Posterior vena cava (tissue), 2 donors: ENCODE data around the gene KHDRBS1. TPM values are rescaled to one million over a fixed set of nuclear protein-coding genes. Genes with fewer than 3 reads are reported as not detected.
"Not testable (repeated sequence)": the region's sequence is repeated elsewhere in the genome, so short reads cannot be mapped to it uniquely, and the experiment has no call there.

Experiments
- DNase-seq: peaks from one replicate; pipeline ENCODE4 v3.0.0-alpha.2; 2020; ENCODE audit warnings: low spot score
- intact Hi-C, 2 donors: fragments of 100-400 bp; cut with DNase I; formaldehyde crosslinking; loops; one replicate each; pipeline versions ENCODE4 v1.14.1 to v1.14.2; 2022 to 2023
- long read RNA-seq, 2 donors: library from polyadenylated mRNA; unstranded; transcript quantifications; one replicate each; pipeline ENCODE4 v2.0.0, GENCODE V29; 2020 to 2021
- total RNA-seq, 2 donors: library from RNA; stranded (reverse); fragmentation: NEBNext Ultra II Directional; extraction: Animal tissue kit (Norgen Biotek cat#: 25700); gene quantifications; one replicate each; pipeline ENCODE4 v1.2.1, GENCODE V29; 2021
- donor health status: DM: yes; HTN: yes; CAD: no.
- donor health status: DM: yes; HTN: yes; CAD: no.

KHDRBS1 gene
- 10 to 100 TPM; 68.8 to 71.5 TPM for total RNA-seq
- long read RNA-seq, donor 1, transcript KHDRBS1-202 (9 exons, 2,757 nt): major isoform, 51 of 55 reads
- long read RNA-seq, donor 1, partial matches to known transcripts: 2 of 55 reads
- long read RNA-seq, donor 1, other reads (novel, unspliced or antisense): 2 of 55 reads
- long read RNA-seq, donor 2, partial matches to known transcripts: 10 of 12 reads
- long read RNA-seq, donor 2, other reads (novel, unspliced or antisense): 1 of 12 reads

GRCh38 chr1:32013386-32014198 lies at the start of gene KHDRBS1:
Gene KHDRBS1 (plus strand): TSS chr1:32013868. CDS start chr1:32013996, 128 bp downstream.
- peak; percentile 100 for DNase-seq
- intact Hi-C loops: no loop called here

DNA sequence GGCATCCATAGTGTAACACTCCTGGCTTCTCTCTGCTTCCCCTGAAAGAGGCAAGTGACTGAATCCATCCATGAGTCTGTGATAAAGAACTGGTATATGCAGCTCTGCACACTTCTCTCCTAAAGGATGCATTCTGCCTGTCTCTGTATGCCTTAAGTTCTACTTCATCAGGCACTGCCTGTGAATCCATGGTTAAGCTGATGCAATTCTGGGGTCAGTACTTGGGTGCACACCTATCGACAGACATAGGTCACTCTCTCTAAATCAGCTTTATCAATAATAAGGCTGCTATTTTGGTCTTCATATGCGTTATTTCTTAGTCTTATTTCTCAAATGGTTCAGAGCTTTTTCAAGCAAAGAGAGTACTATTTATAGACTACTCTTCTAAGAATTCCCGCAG lies 42.8 kb upstream of the KHDRBS1 start:
- intact Hi-C loops: no loop called here
- no peak for DNase-seq

DNA sequence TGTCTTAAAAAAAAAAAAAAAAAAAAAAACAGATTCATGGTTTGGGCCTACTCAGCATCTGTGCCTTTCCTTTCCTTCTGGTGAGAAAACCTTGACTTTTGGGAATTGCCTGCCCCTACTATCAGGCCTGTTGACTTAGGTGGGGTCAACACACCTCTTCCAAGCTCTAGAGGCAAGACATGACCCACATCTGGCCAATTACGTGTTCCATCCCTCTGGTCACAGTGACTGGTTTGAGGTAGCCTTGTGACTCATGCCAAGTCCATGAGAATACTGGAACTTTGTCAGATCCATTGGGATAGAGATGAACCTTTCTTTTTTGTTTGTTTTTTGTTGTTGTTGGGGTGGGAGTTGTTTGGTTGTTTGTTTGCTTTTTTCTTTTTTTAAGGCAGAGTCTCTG lies 37.3 kb upstream of the KHDRBS1 start:
- DNase-seq: no peak
- intact Hi-C loops: no loop called here

GRCh38 chr1:31977385-31978131 lies 36.1 kb upstream of the KHDRBS1 start:
- intact Hi-C loops: no loop called here
- peak; percentile 58 for DNase-seq

DNA sequence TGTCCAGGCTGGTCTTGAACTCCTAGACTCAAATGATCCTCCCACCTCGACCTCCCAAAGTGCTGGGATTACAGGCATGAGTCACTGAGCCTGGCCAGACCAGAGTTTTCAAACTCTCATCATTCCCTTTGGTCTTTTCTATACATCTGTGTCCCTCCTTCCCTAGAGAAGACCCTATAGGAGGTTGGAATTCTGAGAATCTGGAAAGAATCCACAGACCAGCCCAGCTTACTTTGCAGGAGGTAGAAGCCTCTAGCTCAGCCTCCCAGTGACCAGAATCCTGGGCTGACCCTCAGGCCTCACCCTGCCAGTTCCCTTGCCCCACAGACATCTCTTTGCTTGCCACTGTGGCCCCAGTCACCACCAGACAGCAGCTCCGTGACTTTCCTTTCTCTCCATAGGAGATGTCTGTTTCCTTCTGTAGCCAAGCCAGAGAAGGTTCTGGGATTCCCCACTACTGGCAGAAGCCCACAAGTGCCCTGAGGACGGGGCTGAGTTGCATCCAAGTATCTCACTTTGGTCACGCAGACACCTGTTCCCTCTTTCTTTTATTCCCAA lies 34.7 kb upstream of the KHDRBS1 start:
- intact Hi-C loops: no loop called here

DNA sequence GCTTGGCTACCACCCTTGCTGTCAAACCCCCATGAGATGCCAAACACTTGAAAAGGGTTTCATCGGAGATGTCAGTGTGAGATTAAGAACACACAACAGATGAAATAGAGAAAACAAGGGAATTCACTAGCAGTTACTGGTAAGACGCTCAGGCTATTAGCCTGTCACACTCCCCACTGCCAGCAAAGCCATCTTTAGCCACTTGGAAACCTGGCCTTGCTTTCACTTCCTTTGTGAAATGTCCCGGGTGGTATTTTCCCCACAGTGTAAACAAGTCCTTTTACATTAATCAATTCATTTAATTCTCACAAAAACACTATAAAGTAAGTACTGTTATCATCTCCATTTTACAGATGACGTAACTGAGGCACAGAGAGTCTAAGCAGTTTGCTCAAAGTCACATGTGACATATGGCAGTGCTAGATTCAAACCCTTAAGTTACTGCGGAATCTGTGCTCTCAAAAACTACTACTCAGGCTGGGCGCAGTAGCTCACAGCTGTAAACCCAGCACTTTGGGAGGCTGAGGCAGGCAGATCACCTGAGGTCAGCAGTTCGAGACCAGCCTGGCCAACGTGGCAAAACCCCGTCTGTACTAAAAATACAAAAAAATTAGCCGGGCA lies 32.7 kb upstream of the KHDRBS1 start:
- intact Hi-C loops: loop anchor here in 1 of 2 donors (10.0 kb wide), 1 partner anchor 84 kb away; no protein-coding TSS in a partner anchor

More for the DNA sequence above, 34.7 kb upstream of the KHDRBS1 start:
- DNase-seq: peak; percentile 24

DNA sequence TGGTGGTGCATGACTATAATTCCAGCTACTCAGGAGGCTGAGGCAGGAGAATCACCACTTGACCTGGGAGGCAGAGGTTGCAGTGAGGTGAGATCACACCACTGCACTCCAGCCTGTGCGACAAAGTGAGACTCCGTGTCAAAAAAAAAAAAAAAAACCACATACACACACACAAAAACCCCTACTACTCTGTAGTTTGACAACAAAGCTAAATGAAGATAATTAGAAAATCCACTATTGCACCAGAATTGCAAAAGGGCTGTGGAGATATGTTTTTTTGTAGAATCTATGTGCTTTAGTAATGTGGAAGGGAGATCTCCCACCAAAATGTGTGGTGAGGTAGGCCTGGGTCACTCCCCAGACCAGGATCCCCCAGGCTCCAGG lies 32.2 kb upstream of the KHDRBS1 start:
- intact Hi-C loops: loop anchor here in 1 of 2 donors (10.0 kb wide), 1 partner anchor 83 kb away; no protein-coding TSS in a partner anchor
- no peak for DNase-seq

More for the DNA sequence above, 32.7 kb upstream of the KHDRBS1 start:
- DNase-seq: peak; percentile 24

- intact Hi-C loops: loop anchor here in 1 of 2 donors (10.0 kb wide), 1 partner anchor 83 kb away; no protein-coding TSS in a partner anchor
- DNase-seq: no peak
Observed at GRCh38 chr1:31981972-31982371, 31.7 kb upstream of the KHDRBS1 start.

DNA sequence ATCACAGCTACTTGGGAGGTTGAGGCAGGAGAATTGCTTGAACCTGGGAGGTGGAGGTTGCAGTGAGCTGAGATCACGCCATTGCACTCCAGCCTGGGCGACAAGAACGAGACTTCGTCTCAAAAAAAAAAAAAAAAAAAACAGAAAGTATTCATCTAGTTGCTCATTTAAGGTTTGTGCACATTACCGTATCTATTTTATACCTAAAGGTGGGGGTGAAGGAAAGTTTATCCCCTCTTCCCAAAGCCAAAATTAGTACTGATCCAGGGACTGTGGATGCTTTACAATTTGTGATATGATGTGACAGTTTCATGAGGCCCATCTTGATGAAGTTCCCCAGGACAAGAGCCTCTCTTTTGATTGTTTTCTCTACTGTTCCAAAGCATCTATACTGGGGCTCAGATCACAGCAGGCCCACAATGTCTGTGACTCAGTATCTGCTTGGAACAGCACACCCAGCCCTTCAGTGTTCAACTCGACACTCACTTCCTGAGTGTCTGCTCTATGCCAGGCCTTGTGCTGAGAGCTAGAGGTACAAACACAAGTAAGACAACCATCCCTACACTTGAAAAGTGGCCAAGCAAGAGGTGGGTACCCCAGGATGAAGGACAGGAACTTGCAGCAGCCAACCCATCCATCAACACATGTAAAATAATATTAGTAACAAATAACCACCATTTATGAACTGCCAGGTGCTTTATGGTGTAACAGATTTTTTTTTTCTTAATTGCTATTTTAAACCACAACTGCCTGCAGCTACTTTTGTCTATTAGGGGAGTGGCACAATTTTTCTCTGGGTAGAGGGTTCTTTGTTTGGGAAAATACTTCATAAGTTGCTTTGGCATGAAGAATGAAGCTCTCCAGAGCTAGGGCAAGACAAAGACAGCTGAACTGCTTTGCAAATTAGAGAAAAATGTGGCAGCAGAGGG lies 29.0 kb upstream of the KHDRBS1 start:
- peak; percentile 45 for DNase-seq
- intact Hi-C loops: loop anchor here in 1 of 2 donors (10.0 kb wide), 1 partner anchor 80 kb away; no protein-coding TSS in a partner anchor

- DNase-seq: no peak
- intact Hi-C loops: loop anchor here in 1 of 2 donors (10.0 kb wide), 1 partner anchor 79 kb away; no protein-coding TSS in a partner anchor
Observed at GRCh38 chr1:31985430-31985829, 28.2 kb upstream of the KHDRBS1 start.

GRCh38 chr1:31987135-31987619 lies 26.5 kb upstream of the KHDRBS1 start:
- peak; percentile 67 for DNase-seq
- intact Hi-C loops: loop anchor here in 1 of 2 donors (10.0 kb wide), 1 partner anchor 78 kb away; no protein-coding TSS in a partner anchor

GRCh38 chr1:31989964-31990363 lies 23.7 kb upstream of the KHDRBS1 start:
- intact Hi-C loops: loop anchor here in 1 of 2 donors (10.0 kb wide), 1 partner anchor 75 kb away; no protein-coding TSS in a partner anchor
- DNase-seq: no peak

DNA sequence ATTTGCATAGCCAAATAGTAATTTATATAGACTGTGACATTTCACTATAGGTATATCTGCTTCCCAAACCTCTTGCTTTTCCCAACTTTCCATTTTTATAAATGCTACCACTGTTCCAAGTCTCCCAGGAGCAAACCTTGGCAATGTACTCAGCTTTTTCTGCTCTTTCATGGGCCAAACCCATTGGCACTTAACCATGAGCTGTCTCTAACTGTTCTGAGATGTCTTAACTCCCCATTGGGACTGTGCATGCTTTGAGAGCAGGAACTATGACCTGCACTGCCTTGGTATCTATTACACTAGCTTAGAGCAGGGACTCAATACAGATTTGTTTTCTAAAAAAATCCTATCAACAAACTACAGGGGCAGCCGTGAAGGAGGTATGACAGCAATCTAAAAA lies 22.5 kb upstream of the KHDRBS1 start:
- no peak for DNase-seq
- intact Hi-C loops: no loop called here

GRCh38 chr1:31995263-31995662 lies 18.4 kb upstream of the KHDRBS1 start:
- intact Hi-C loops: no loop called here
- DNase-seq: peak; percentile 19

- DNase-seq: peak; percentile 16
- intact Hi-C loops: not testable (repeated sequence)
Observed at GRCh38 chr1:31996121-31996520, 17.5 kb upstream of the KHDRBS1 start.

DNA sequence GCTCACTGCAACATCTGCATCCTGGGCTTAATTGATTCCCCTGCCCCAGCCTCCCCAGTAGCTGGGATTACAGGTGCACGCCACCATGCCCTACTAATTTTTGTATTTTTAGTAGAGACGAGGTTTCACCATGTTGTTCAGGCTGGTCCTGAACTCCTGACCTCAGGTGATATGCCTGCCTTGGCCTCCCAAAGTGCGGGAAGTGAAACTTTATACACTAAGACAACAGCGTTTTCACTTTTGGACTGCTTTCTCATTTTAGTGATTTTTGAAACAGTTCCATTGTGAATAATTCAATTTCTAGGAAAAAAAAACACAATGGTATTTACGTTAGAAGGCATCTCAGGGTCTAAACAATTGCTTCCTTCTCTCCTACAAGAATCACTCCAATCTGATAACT lies 11.8 kb upstream of the KHDRBS1 start:
- no peak for DNase-seq
- intact Hi-C loops: no loop called here

GRCh38 chr1:32002285-32002684 lies 11.4 kb upstream of the KHDRBS1 start:
- intact Hi-C loops: not testable (repeated sequence)
- peak; percentile 35 for DNase-seq
